Stimulated activated CD8-positive, alpha-beta memory T cell treated with anti-CD3 and anti-CD28 coated beads, Interleukin-12 subunit alpha, Interleukin-12 subunit beta, amount 100 ng/mL, for 1 hour (primary cell): Measurements from ENCODE around the gene KCNJ18.
"Not testable (repeated sequence)": the region's sequence is repeated elsewhere in the genome, so short reads cannot be mapped to it uniquely, and the experiment has no call there.

Experiments
- DNase-seq: peaks from one replicate; pipeline ENCODE4 v3.0.0-alpha.2; 2020; ENCODE audit warnings: low read depth

The KCNJ18 gene

GRCh38 chr17:21685061-21685795, 7.1 kb upstream of the KCNJ18 start:
- DNase-seq = not testable (repeated sequence)

GRCh38 chr17:21686165-21687015, 5.9 kb upstream of the KCNJ18 start:
- DNase-seq = no peak

- DNase-seq = no peak
Measured at GRCh38 chr17:21687136-21687953, 5.0 kb upstream of the KCNJ18 start.

GRCh38 chr17:21688293-21688949, 3.9 kb upstream of the KCNJ18 start:
- DNase-seq = no peak

- no peak for DNase-seq
Measured at GRCh38 chr17:21689604-21690003, 2.7 kb upstream of the KCNJ18 start.

- not testable (repeated sequence) for DNase-seq
Measured at GRCh38 chr17:21690811-21691210, 1.5 kb upstream of the KCNJ18 start.

GRCh38 chr17:21691481-21691880, 842 bp upstream of the KCNJ18 start:
- DNase-seq = not testable (repeated sequence)

- DNase-seq = not testable (repeated sequence)
Measured at GRCh38 chr17:21692704-21693065, 362 bp downstream of the KCNJ18 start.

- not testable (repeated sequence) for DNase-seq
Measured at GRCh38 chr17:21693391-21693796, 1.1 kb downstream of the KCNJ18 start.

- not testable (repeated sequence) for DNase-seq
Measured at GRCh38 chr17:21693937-21694336, 1.6 kb downstream of the KCNJ18 start.

GRCh38 chr17:21696227-21696626, 3.9 kb downstream of the KCNJ18 start:
- not testable (repeated sequence) for DNase-seq

GRCh38 chr17:21696842-21697507, 4.7 kb downstream of the KCNJ18 start:
- DNase-seq = not testable (repeated sequence)

GRCh38 chr17:21697508-21697860, 5.2 kb downstream of the KCNJ18 start:
- not testable (repeated sequence) for DNase-seq

- DNase-seq = not testable (repeated sequence)
Measured at GRCh38 chr17:21698437-21699075, 6.2 kb downstream of the KCNJ18 start.

GRCh38 chr17:21699124-21699523, 6.8 kb downstream of the KCNJ18 start:
- not testable (repeated sequence) for DNase-seq

GRCh38 chr17:21699573-21700236, 7.4 kb downstream of the KCNJ18 start:
- DNase-seq = not testable (repeated sequence)

GRCh38 chr17:21701090-21701489, 8.8 kb downstream of the KCNJ18 start:
- not testable (repeated sequence) for DNase-seq

- DNase-seq = not testable (repeated sequence)
Measured at GRCh38 chr17:21702029-21702428, 9.7 kb downstream of the KCNJ18 start.

GRCh38 chr17:21702521-21702920, 10.2 kb downstream of the KCNJ18 start:
- not testable (repeated sequence) for DNase-seq
